Nephron (organoid): Measurements from ENCODE around the gene RNF187.
A peak's percentile ranks its signal among the peaks of the same experiment; 100 is the strongest.

Experiments
- H3K27ac Mint-ChIP-seq, 3 experiments: 2 replicates each; pipeline ENCODE4 v1.8.0; 2020; ENCODE audit warnings: mixed read lengths in 3 of 3, mild to moderate bottlenecking in 2 of 3, moderate library complexity in 1 of 3
- H3K27me3 Mint-ChIP-seq: 2 replicates; pipeline ENCODE4 v1.8.0; 2021; ENCODE audit warnings: low read depth, mild to moderate bottlenecking, moderate library complexity, mixed read lengths
- H3K36me3 Mint-ChIP-seq: 2 replicates; pipeline ENCODE4 v1.8.0; 2020; ENCODE audit warnings: low read depth, mixed read lengths
- H3K4me1 Mint-ChIP-seq: 2 replicates; pipeline ENCODE4 v1.8.0; 2020; ENCODE audit warnings: mixed read lengths
- H3K4me3 Mint-ChIP-seq, 3 experiments: 2 replicates each; pipeline ENCODE4 v1.8.0; 2020; ENCODE audit warnings: mild to moderate bottlenecking in 3 of 3, mixed read lengths in 3 of 3, moderate library complexity in 2 of 3
- H3K9me3 Mint-ChIP-seq: 2 replicates; pipeline ENCODE4 v1.8.0; 2020; ENCODE audit warnings: mixed read lengths
- TF ChIP-seq, protein P1 (sequence below), 3 experiments: fragments of 200-600 bp; sonication (generic); IDR thresholded peaks; one replicate each; pipeline ENCODE4 v1.5.0; 2021; ENCODE audit warnings: antibody characterized with exemption in 3 of 3; ENCODE audit not compliant: unreplicated experiment in 3 of 3

Gene RNF187

DNA sequence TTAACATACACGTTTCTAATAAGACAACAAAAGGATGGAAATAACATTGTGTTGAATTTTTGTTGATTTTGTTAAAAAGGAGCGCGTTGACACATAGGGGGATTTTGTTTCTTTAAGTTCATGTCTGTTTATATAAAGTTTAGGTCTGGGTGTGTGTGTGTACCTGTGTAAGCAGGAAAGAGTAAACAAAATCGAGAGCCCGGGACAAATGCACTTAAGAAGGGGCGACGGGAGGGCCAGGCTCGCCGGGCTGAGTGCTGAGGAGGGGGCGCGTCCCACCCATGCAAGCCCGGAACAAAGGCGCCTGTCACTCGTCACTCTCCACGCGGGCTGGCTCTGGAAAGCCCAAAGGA is 41.7 kb upstream of the RNF187 start:
- H3K36me3 Mint-ChIP-seq, result no peaks in the 10 kb centered on the region
- H3K9me3 Mint-ChIP-seq, result no peaks in the 10 kb centered on the region
- TF ChIP-seq, protein P1, sequence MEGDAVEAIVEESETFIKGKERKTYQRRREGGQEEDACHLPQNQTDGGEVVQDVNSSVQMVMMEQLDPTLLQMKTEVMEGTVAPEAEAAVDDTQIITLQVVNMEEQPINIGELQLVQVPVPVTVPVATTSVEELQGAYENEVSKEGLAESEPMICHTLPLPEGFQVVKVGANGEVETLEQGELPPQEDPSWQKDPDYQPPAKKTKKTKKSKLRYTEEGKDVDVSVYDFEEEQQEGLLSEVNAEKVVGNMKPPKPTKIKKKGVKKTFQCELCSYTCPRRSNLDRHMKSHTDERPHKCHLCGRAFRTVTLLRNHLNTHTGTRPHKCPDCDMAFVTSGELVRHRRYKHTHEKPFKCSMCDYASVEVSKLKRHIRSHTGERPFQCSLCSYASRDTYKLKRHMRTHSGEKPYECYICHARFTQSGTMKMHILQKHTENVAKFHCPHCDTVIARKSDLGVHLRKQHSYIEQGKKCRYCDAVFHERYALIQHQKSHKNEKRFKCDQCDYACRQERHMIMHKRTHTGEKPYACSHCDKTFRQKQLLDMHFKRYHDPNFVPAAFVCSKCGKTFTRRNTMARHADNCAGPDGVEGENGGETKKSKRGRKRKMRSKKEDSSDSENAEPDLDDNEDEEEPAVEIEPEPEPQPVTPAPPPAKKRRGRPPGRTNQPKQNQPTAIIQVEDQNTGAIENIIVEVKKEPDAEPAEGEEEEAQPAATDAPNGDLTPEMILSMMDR (IDR thresholded peaks at IDR 0.05; ENCODE audit: unreplicated experiment in 3 of 3), result no peak
- H3K4me3 Mint-ChIP-seq, result peak overlapping the region; percentile 85 to 91 (median 89)
- peaks cover 9% of the 10 kb centered on the region for H3K4me1 Mint-ChIP-seq
- H3K27ac Mint-ChIP-seq, result peak overlapping the region; percentile 61 to 74 (median 72)
- H3K27me3 Mint-ChIP-seq, result peaks cover 49% of the 10 kb centered on the region

DNA sequence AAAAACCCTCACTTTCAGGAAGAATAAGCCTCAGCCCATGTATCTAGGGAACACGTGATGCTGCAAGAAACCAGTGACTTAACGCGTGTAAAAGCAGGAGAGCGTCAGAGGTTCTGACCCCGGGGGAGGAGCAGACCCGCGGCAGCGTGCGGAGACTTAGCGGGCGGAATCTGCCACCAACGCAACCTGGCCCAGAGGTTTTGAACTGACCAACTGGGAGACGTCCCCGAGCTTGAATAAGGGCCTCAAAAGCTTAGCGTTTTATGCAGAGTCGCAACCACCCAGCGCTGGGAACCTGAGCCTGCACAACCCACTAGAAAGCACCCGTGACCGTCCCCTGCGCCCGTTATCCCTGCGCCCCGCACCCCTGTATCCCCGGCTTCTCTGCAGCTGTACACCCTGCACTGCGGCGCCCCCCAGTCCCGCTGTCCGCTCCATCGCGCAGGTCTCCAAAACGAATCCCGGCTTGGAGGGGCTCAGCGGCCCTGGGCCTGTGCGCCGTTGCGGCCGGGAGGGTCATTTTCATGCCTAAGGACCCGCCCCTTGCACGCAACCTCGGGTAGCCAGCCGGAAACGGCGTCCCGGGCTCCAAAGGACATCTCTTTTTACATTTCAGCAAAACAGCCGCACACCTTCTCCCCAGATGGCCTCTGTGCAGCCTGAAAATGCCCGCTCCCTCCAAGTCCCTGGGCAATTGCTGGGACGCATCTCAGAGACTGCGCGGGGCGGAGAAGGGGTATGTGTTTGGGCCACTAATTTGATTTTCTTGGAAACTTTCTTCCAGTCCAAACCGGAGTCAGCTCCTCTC is 41.1 kb upstream of the RNF187 start:
- H3K4me3 Mint-ChIP-seq, result peak overlapping the region; percentile 85 to 91 (median 89)
- H3K4me1 Mint-ChIP-seq, result peaks cover 9% of the 10 kb centered on the region
- H3K27ac Mint-ChIP-seq, result peak overlapping the region; percentile 61 to 74 (median 72)
- TF ChIP-seq, protein P1 (IDR thresholded peaks at IDR 0.05; ENCODE audit: unreplicated experiment in 3 of 3), result no peak
- no peaks in the 10 kb centered on the region for H3K36me3 Mint-ChIP-seq
- H3K27me3 Mint-ChIP-seq, result peaks cover 47% of the 10 kb centered on the region
- no peaks in the 10 kb centered on the region for H3K9me3 Mint-ChIP-seq

DNA sequence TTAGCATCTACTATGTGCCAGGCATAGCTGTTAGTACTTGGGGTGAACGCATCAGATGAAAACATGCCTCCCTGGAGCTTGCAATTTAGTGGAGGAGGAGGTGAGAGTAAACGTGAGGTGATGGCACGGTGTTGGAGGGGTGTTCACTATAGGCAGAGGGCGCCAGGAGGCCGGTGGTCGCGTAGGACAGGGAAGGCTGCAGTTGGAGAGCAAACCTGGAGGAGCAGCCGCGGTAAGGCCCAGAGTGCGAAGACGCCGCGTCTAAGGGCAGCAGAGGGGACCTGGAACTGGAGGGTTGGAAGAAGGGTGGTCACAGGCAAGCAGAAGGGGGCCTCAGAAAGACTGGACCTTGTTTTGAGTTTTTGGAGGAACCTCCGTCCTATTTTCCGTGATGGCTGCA is 40.3 kb upstream of the RNF187 start:
- Mint-ChIP-seq H3K36me3 (no peaks in the 10 kb centered on the region), H3K4me1 (peaks cover 9% of the 10 kb centered on the region), H3K27me3 (peaks cover 44% of the 10 kb centered on the region), H3K4me3 (peak overlapping the region; percentile 50 to 85 (median 67)), H3K9me3 (no peaks in the 10 kb centered on the region), H3K27ac (peak overlapping the region in 1 of 3 experiments; percentile 72)
- TF ChIP-seq, protein P1 (IDR thresholded peaks at IDR 0.05; ENCODE audit: unreplicated experiment in 3 of 3), result no peak

DNA sequence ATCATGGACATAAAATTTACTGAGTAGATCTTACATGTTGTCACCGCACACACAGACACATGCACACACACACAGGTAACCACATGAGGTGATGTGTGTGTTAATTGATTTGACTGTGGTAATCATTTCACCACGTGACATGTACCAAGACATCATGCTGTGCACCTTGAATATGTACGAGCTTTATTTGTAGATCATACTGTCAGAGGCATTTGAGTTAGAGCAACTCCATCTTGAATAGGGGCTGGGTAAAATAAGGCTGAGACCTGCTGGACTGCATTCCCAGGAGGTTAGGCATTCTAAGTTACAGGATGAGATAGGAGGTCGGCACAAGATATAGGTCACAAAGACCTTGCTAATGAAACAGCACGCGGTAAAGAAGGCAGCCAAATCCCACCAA is 38.8 kb upstream of the RNF187 start:
- Mint-ChIP-seq H3K27me3 (peaks cover 36% of the 10 kb centered on the region), H3K4me1 (peaks cover 9% of the 10 kb centered on the region), H3K36me3 (no peaks in the 10 kb centered on the region), H3K9me3 (no peaks in the 10 kb centered on the region), H3K27ac (no peak overlapping the region), H3K4me3 (no peak overlapping the region)
- TF ChIP-seq, protein P1 (IDR thresholded peaks at IDR 0.05; ENCODE audit: unreplicated experiment in 3 of 3), result no peak

DNA sequence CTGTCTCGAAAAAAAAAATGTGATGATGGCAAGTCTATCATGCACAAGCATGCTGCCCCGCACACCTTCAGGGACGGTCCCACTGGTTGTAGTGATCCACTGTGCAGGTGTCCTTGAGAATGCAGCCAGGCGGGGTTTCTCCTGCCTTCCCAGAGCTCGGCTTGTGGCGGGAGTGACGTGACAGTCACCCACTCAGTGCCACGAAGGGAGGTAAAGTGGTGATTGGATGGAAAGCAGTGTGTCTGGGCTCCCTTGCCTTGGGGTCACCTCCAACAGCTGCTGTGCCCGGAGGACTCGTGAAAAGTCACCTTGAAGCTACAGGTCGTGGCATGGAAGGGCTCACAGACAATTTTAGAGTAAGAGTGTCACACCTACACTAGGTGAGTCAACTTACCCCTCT is 37.0 kb upstream of the RNF187 start:
- Mint-ChIP-seq H3K4me3 (no peak overlapping the region), H3K27ac (no peak overlapping the region), H3K36me3 (peaks cover 7% of the 10 kb centered on the region), H3K27me3 (peaks cover 26% of the 10 kb centered on the region), H3K9me3 (no peaks in the 10 kb centered on the region), H3K4me1 (peaks cover 7% of the 10 kb centered on the region)
- TF ChIP-seq, protein P1 (IDR thresholded peaks at IDR 0.05; ENCODE audit: unreplicated experiment in 3 of 3), result no peak
